ENCODE measurements around the gene MCM10.

DNA sequence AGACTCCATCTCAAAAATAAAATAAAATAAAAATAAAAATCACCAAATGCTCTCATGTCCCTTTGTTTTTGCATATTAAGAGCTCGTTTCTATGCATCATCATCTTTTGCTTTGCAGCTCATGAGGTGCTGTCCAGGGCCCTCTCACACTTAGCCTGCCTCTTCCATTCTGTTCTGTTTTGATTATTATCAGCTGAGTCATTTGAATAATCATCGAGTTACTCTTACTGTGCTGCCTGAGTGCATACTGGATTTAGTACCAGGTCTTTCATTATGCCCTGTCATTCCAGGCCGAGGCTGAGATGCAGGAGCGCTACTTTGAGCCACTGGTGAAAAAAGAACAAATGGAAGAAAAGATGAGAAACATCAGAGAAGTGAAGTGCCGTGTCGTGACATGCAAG lies 39.8 kb downstream of the MCM10 start:
- TF ChIP-seq CTCF (IDR thresholded peaks at IDR 0.05; ENCODE audit: insufficient read depth, low read length) (no peak), POLR2AphosphoS5 (IDR thresholded peaks at IDR 0.05; ENCODE audit: low read depth) (no peak), GABPA (IDR thresholded peaks at IDR 0.05; ENCODE audit: low read depth) (no peak)
- TF ChIP-seq, protein P1, sequence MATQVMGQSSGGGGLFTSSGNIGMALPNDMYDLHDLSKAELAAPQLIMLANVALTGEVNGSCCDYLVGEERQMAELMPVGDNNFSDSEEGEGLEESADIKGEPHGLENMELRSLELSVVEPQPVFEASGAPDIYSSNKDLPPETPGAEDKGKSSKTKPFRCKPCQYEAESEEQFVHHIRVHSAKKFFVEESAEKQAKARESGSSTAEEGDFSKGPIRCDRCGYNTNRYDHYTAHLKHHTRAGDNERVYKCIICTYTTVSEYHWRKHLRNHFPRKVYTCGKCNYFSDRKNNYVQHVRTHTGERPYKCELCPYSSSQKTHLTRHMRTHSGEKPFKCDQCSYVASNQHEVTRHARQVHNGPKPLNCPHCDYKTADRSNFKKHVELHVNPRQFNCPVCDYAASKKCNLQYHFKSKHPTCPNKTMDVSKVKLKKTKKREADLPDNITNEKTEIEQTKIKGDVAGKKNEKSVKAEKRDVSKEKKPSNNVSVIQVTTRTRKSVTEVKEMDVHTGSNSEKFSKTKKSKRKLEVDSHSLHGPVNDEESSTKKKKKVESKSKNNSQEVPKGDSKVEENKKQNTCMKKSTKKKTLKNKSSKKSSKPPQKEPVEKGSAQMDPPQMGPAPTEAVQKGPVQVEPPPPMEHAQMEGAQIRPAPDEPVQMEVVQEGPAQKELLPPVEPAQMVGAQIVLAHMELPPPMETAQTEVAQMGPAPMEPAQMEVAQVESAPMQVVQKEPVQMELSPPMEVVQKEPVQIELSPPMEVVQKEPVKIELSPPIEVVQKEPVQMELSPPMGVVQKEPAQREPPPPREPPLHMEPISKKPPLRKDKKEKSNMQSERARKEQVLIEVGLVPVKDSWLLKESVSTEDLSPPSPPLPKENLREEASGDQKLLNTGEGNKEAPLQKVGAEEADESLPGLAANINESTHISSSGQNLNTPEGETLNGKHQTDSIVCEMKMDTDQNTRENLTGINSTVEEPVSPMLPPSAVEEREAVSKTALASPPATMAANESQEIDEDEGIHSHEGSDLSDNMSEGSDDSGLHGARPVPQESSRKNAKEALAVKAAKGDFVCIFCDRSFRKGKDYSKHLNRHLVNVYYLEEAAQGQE (IDR thresholded peaks at IDR 0.05; ENCODE audit: insufficient replicate concordance, low read depth): no peak

All from HL-60 (cell line).